ENCODE measurements around the gene POU2F1.

DNA sequence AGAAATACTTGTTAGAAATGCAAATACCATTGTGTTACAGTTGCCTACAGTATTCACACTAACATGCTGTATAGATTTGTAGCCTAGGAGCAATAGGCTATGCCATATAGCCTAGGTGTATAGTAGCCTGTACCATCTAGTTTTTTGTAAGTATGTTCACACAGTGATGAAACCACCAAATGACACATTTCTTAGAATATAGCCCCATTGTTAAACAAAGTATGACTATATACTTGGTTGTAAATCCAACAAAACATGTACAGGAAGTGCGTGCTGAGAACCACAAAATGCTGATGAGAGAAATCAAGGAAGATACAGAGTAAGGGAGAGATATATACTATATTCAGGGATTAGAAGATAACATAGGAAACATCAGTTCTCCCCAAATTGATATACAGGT is 92.2 kb downstream of the POU2F1 start:
- TF ChIP-seq, protein P1, sequence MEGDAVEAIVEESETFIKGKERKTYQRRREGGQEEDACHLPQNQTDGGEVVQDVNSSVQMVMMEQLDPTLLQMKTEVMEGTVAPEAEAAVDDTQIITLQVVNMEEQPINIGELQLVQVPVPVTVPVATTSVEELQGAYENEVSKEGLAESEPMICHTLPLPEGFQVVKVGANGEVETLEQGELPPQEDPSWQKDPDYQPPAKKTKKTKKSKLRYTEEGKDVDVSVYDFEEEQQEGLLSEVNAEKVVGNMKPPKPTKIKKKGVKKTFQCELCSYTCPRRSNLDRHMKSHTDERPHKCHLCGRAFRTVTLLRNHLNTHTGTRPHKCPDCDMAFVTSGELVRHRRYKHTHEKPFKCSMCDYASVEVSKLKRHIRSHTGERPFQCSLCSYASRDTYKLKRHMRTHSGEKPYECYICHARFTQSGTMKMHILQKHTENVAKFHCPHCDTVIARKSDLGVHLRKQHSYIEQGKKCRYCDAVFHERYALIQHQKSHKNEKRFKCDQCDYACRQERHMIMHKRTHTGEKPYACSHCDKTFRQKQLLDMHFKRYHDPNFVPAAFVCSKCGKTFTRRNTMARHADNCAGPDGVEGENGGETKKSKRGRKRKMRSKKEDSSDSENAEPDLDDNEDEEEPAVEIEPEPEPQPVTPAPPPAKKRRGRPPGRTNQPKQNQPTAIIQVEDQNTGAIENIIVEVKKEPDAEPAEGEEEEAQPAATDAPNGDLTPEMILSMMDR (IDR thresholded peaks at IDR 0.05; ENCODE audit: insufficient read depth, low read length, poor library complexity, severe bottlenecking), result no peak
- no peak for TF ChIP-seq EZH2phosphoT487 (conservative IDR thresholded peaks at IDR 0.05; ENCODE audit: low read length)

Measured in SU-DHL-6 (cell line).